KG1 (cell line): ENCODE measurements around the gene SLC1A4.
A peak's percentile ranks its signal among the peaks of the same experiment; 100 is the strongest.
"Not testable (repeated sequence)": the region's sequence is repeated elsewhere in the genome, so short reads cannot be mapped to it uniquely, and the experiment has no call there.

Experiments used
- DNase-seq: peaks from one replicate; lab custom pipeline; 2025; lab: John Stamatoyannopoulos, UW

The SLC1A4 gene

GRCh38 chr2:64989126-64989981, at the start of gene SLC1A4:
Gene SLC1A4 (plus strand): TSS chr2:64989399. CDS start chr2:64989644, 245 bp downstream.
- peak; percentile 73 for DNase-seq

- no peak for DNase-seq
These were observed 48.1 kb upstream of the SLC1A4 start for GRCh38 chr2:64941143-64941542.

DNA sequence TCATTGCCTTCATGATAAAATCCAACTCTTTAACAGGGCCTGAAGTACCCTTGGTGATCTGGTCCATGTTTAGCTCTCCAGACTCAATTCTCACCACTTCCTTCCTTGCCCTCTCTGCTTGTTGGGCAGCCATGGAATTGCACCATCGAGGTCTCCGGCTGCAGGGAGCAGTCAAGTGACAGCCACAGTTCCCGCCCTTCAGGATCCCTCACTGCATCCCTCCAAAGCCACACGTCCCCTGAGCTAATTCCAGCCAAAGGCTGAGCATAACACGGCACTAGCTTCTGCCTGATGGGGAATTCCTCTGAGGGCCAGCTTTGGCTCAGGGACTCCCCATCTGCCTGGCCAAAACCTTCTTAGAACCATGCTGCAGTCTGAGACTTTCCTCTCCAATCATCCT, 47.4 kb upstream of the SLC1A4 start:
- DNase-seq = no peak

GRCh38 chr2:64942693-64943092, 46.5 kb upstream of the SLC1A4 start:
- no peak for DNase-seq

DNA sequence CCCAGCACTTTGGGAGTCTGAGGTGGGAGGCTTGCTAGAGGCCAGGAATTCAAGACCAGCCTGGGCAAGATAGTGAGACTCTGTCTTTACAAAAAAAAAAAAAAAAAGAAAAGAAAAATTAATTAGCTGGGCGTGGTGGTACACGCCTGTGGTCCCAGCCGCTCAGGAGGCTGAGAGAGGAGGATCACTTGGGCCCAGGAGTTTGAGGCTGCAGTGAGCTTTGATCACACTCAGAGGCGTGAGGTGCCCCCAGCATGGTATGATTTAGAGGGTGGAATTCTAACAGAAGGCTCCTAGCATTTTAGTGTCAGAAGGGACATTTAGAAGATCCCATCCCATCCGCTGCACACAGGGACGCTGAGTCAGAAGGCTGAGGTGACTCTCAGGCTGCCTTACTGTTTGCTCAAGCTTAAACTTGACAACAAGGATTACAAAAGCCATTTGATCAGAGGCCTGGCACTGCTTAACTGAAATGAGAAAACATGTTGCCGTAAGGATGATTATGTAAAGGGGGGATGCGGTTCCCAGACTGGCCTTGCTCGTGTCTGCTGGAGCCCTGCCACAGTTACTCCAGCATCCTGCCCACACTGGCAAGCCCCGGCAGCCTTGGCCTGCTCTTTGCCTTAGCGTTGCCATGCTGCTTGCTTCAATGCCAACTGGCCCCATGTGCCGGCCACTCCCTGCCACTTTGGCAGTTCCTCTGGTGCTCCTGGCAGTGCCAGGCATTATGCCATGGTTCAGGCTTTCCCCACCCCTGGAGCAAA, 45.6 kb upstream of the SLC1A4 start:
- DNase-seq = no peak

DNA sequence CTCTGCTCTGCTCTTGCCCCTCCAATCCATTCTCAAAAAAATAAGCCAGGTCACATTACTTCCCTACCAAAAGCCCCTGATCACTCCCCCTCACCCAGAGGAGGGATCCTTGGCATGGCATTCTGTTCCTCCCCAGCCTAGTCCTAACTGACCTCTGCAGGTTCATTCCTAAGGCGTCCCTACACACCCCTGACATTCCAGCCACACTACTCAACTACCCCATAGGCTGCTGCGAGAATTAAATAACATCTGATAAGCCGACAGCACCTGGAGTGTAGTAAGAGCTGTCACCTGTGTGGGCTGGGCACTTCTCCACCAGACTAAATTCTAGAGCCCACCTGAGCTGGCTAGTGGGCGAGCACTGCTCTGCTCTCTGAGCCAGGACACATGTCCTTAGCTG, 44.7 kb upstream of the SLC1A4 start:
- no peak for DNase-seq

DNA sequence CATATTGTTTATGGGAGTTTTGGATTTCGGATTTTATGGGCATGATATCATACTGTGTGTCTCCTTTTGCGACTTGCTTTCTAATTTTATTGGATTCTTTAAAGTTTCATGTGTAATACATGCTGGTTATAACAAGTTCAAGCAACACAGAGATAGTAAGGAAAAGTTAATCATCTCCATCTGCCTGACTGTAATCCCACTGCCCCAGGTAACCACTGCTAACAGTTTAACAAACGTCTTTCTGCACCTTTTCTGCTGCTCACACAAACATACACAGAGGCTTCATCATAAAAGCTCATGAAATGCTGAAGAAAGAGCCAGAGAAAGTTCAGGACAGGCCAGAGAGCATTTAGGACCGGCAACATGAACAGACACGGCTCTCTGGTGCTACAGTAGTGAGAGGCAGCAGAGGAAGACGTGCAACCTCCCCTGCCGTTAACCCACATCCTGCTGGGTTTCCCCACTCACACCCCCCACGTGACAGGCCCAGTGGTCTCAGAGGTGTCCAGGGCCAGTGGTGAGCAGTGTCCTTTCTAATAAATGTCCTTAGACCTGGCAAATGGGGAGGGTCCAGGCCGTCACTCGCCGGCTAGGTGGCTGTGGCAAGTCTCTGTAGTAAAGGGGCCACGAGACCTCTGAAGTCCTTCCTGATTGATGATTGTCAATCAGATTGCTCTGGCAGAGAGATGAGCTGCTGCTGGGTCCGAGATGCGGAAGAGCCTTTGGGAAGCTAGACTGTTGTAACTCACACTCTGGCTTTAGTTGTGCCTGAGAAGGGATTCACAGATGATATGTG, 43.0 kb upstream of the SLC1A4 start:
- DNase-seq = peak; percentile 85

GRCh38 chr2:64946769-64947247, 42.4 kb upstream of the SLC1A4 start:
- no peak for DNase-seq

- DNase-seq = no peak
These were observed 41.3 kb upstream of the SLC1A4 start for GRCh38 chr2:64947885-64948284.

DNA sequence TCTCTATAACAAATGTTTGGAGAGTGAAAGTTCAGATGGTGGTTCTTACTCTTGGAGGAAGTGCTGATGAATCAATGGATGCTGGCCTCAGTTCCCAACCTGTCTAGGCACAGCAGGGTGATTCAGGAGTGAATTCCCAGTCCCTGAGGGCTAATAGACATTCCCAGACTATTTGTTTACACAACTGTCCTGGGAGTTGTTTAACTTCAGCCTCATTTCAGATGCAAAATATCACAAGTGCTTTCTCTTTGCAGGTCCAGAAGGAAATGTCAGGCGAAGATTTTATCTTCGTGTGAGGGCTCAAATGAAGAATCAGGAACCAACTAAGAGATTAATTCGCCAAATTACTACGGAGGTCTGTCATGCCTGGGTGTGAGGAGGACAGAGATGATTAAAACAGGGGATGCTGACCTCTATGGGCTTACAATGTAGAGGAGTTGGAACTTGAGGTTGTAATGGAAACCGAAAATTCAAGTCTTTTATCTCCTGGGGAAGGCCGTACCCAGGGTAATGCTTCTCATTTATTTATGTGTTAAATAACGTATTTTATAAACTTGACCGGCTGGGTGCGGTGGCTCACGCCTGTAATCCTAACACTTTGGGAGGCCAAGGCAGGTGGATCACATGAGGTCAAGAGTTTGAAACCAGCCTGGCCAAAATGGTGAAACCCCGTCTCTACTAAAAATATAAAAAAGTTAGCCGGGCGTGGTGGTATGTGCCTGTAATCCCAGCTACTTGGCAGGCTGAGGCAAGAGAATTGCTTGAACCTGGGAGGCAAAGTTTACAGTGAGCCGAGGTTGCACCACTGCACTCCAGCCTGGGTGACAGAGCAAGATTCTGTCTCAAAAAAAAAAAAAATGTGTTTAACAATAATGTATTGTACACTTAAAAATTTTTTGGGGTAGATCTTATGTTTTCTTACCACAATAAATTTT, 38.7 kb upstream of the SLC1A4 start:
- no peak for DNase-seq

GRCh38 chr2:64951306-64951953, 37.8 kb upstream of the SLC1A4 start:
- DNase-seq = no peak

GRCh38 chr2:64952096-64952495, 37.1 kb upstream of the SLC1A4 start:
- no peak for DNase-seq

GRCh38 chr2:64952511-64953482, 36.4 kb upstream of the SLC1A4 start:
- DNase-seq = no peak

DNA sequence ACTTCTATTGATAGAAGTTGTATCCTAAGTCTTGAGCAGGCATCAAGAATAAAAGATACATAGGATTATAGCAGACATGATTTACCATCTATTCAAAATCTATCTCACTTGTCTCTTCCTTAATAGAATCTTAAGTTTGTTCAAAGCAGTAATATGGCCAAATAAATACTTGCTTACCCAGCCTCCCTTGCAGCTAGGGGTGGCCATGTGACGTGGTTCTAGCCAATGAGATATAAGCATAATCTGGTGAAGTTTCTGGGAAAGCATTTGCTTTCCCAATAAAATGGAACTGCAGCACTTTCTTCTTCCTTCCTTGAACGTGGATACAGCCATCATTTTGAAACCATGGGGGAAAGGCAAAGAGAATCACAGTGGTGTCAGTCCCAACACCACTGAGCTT, 33.7 kb upstream of the SLC1A4 start:
- no peak for DNase-seq

DNA sequence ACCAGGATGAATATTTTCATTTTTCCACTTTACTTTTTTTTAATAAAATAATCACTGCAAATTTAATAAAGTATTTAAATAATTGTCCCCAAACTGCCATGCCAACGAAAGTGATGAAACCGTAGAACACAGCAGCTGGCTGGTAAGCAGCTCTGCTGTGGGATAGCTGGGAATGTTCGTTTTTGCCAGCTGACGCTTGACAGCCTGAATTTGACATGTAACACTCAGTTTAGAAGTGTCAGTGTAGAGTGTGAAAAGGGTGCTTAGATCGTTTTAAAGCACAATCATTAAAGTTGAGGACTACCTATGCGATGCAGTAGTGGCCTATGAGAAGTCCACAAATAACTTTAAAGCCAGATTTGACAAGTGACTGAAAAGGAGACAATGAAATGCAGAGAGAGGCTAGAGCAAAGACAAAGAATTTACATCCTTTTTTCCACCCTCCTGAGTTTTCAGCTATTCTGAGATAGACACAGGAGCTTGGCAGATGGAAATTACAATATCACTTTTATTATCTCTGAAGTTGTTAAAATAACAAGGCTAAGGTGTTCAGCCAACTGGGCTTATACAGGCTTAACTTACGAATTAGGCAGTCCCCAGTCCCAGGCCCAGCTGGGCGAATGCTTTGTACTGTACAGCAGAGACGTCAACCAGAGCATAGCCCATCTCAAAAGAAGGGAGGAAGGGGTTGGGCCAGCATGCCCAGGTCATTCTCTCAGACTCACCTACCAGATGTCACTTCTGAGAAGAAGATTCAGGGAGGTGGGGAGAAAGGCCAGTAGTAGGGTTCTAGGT, 31.9 kb upstream of the SLC1A4 start:
- no peak for DNase-seq

- no peak for DNase-seq
These were observed 30.6 kb upstream of the SLC1A4 start for GRCh38 chr2:64958556-64958955.

- no peak for DNase-seq
These were observed 28.4 kb upstream of the SLC1A4 start for GRCh38 chr2:64960819-64961218.

DNA sequence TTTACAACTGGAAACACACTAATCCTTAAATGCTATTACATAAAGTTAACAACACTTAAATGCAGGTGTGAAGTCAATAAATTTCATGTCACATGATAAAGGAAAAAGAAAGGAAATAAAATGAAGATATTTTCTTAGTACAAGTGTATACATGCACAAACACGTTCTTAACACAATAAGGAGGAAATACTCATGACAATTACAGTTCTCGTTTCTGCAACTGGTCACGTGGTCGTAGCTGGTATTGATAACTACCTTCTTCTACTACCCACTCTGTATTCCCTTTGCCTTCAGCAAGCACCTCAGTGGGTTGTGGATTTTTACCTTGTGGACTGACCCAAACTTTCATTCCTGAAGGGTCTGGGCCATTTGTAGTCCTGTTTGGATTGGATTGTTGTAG, 26.1 kb upstream of the SLC1A4 start:
- DNase-seq = not testable (repeated sequence)

DNA sequence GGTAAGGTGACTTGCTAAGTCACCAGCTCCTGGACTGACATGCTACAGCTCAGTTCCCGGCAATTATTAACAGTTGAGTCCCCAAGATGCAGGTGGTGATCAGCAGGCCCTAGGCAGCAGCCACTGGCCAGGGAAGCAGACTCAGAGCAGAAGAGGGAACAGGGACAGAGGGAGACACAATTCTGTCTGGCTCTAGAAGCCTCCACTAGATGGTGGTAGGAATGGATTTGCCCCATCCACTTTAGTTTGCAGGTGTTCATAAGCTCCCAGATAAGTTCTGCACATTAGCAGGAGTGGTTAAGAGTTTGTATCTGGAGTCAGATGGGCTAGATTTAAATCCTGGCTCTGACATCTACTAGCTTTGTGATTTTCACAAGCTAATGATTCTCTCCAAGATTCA, 25.5 kb upstream of the SLC1A4 start:
- DNase-seq = no peak
